ENCODE results near the gene TMEM252. TPM values are rescaled to one million over a fixed set of nuclear protein-coding genes. Genes with fewer than 3 reads are reported as not detected.

Gene TMEM252
- total and polyA plus RNA-seq, 4 donors, result 0.17 TPM; not detected in 3

DNA sequence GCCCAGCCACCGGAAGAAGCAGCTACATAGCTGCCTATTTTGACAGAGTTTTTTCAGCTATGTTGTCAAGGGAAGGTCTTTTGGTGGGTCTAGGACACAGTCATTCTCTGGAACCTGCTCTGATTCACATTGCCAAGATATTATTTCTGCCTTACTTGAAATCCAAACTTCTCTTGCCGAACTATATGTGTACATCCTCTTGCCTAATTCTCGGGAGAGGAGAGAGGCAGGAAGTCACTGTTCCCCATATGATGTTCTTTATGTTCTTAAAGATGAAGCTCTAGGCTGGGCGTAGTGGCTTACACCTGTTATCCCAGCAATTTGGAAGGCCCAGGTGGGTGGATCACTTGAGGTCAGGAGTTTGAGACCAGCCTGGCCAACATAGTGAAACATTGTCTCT is 8.6 kb downstream of the TMEM252 start:
- no peaks in the 10 kb centered on the region for H3K36me3 ChIP-seq (ENCODE audit: control insufficient read depth in 4 of 4, insufficient read depth in 3 of 4, low read depth in 1 of 4, low read length in 3 of 4)
- H3K9ac ChIP-seq (ENCODE audit: low read depth in 1 of 2, low read length in 2 of 2), result no peak overlapping the region
- 85% methylated on average over 4 of the region's 4 CpGs for WGBS
- no peaks in the 10 kb centered on the region for H3K4me1 ChIP-seq (ENCODE audit: control insufficient read depth in 4 of 4, insufficient read depth in 4 of 4, low read length in 3 of 4)
- H3K27ac ChIP-seq (ENCODE audit: low read depth in 1 of 2, low read length in 2 of 2), result no peak overlapping the region
- no peak overlapping the region for H3K4me3 ChIP-seq (ENCODE audit: low read depth in 1 of 3, low read length in 3 of 3)
- no peaks in the 10 kb centered on the region for H3K27me3 ChIP-seq (ENCODE audit: control insufficient read depth in 4 of 4, insufficient read depth in 4 of 4, low read length in 3 of 4)
- H3K9me3 ChIP-seq (ENCODE audit: control insufficient read depth in 4 of 4, low read length in 3 of 4), result no peaks in the 10 kb centered on the region
- no peak for DNase-seq (ENCODE audit: low spot score)
- TF ChIP-seq EGR1 (IDR thresholded peaks at IDR 0.05; ENCODE audit: low read depth in 2 of 2), result no peak
- TF ChIP-seq FOXA1 (IDR thresholded peaks at IDR 0.05), result no peak
- TF ChIP-seq, protein P1, sequence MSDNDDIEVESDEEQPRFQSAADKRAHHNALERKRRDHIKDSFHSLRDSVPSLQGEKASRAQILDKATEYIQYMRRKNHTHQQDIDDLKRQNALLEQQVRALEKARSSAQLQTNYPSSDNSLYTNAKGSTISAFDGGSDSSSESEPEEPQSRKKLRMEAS (IDR thresholded peaks at IDR 0.05), result no peak

GRCh38 chr9:68530618-68531017 is 10.1 kb downstream of the TMEM252 start:
- H3K4me3 ChIP-seq (ENCODE audit: low read depth in 1 of 3, low read length in 3 of 3), result no peak overlapping the region
- no peaks in the 10 kb centered on the region for H3K36me3 ChIP-seq (ENCODE audit: control insufficient read depth in 4 of 4, insufficient read depth in 3 of 4, low read depth in 1 of 4, low read length in 3 of 4)
- peak; percentile 40 for DNase-seq (ENCODE audit: low spot score)
- 15% methylated on average over 7 of the region's 7 CpGs for WGBS
- H3K27me3 ChIP-seq (ENCODE audit: control insufficient read depth in 4 of 4, insufficient read depth in 4 of 4, low read length in 3 of 4), result no peaks in the 10 kb centered on the region
- TF ChIP-seq RAD21 (IDR thresholded peaks at IDR 0.05) (peak; percentile 15 to 53), GABPA (IDR thresholded peaks at IDR 0.05 in 1 of 2, conservative IDR thresholded peaks at IDR 0.05 in 1 of 2) (peak; percentile 27 to 65), RXRA (IDR thresholded peaks at IDR 0.05) (peak; percentile 88 to 89), FOXA1 (IDR thresholded peaks at IDR 0.05) (no peak), ATF3 (IDR thresholded peaks at IDR 0.05) (no peak), TAF1 (conservative IDR thresholded peaks at IDR 0.05) (no peak), SP1 (IDR thresholded peaks at IDR 0.05) (peak; percentile 86), EGR1 (IDR thresholded peaks at IDR 0.05; ENCODE audit: low read depth in 2 of 2) (peak in 1 of 2 donors; percentile 79), YY1 (IDR thresholded peaks at IDR 0.05) (peak; percentile 83), HNF4G (IDR thresholded peaks at IDR 0.05) (no peak), NR2F2 (IDR thresholded peaks at IDR 0.05) (peak; percentile 94), JUND (IDR thresholded peaks at IDR 0.05) (peak; percentile 15 to 55), CTCF (IDR thresholded peaks at IDR 0.05; ENCODE audit: low read depth, low read length, missing input control) (peak; percentile 5), FOXA2 (IDR thresholded peaks at IDR 0.05) (no peak), HNF4A (conservative IDR thresholded peaks at IDR 0.05) (peak; percentile 85 to 86)
- TF ChIP-seq, protein P2, sequence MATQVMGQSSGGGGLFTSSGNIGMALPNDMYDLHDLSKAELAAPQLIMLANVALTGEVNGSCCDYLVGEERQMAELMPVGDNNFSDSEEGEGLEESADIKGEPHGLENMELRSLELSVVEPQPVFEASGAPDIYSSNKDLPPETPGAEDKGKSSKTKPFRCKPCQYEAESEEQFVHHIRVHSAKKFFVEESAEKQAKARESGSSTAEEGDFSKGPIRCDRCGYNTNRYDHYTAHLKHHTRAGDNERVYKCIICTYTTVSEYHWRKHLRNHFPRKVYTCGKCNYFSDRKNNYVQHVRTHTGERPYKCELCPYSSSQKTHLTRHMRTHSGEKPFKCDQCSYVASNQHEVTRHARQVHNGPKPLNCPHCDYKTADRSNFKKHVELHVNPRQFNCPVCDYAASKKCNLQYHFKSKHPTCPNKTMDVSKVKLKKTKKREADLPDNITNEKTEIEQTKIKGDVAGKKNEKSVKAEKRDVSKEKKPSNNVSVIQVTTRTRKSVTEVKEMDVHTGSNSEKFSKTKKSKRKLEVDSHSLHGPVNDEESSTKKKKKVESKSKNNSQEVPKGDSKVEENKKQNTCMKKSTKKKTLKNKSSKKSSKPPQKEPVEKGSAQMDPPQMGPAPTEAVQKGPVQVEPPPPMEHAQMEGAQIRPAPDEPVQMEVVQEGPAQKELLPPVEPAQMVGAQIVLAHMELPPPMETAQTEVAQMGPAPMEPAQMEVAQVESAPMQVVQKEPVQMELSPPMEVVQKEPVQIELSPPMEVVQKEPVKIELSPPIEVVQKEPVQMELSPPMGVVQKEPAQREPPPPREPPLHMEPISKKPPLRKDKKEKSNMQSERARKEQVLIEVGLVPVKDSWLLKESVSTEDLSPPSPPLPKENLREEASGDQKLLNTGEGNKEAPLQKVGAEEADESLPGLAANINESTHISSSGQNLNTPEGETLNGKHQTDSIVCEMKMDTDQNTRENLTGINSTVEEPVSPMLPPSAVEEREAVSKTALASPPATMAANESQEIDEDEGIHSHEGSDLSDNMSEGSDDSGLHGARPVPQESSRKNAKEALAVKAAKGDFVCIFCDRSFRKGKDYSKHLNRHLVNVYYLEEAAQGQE (IDR thresholded peaks at IDR 0.05), result no peak
- TF ChIP-seq, protein P1 (IDR thresholded peaks at IDR 0.05), result peak; percentile 83
- TF ChIP-seq, protein P3, sequence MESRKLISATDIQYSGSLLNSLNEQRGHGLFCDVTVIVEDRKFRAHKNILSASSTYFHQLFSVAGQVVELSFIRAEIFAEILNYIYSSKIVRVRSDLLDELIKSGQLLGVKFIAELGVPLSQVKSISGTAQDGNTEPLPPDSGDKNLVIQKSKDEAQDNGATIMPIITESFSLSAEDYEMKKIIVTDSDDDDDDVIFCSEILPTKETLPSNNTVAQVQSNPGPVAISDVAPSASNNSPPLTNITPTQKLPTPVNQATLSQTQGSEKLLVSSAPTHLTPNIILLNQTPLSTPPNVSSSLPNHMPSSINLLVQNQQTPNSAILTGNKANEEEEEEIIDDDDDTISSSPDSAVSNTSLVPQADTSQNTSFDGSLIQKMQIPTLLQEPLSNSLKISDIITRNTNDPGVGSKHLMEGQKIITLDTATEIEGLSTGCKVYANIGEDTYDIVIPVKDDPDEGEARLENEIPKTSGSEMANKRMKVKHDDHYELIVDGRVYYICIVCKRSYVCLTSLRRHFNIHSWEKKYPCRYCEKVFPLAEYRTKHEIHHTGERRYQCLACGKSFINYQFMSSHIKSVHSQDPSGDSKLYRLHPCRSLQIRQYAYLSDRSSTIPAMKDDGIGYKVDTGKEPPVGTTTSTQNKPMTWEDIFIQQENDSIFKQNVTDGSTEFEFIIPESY (IDR thresholded peaks at IDR 0.05), result no peak
- H3K9me3 ChIP-seq (ENCODE audit: control insufficient read depth in 4 of 4, low read length in 3 of 4), result no peaks in the 10 kb centered on the region
- H3K27ac ChIP-seq (ENCODE audit: low read depth in 1 of 2, low read length in 2 of 2), result peak overlapping the region; percentile 50 to 60
- no peaks in the 10 kb centered on the region for H3K4me1 ChIP-seq (ENCODE audit: control insufficient read depth in 4 of 4, insufficient read depth in 4 of 4, low read length in 3 of 4)
- no peak overlapping the region for H3K9ac ChIP-seq (ENCODE audit: low read depth in 1 of 2, low read length in 2 of 2)
